ENCODE results near the gene ITGB3BP.
A peak's percentile ranks its signal among the peaks of the same experiment; 100 is the strongest.
"Not testable (repeated sequence)": the region's sequence is repeated elsewhere in the genome, so short reads cannot be mapped to it uniquely, and the experiment has no call there.

The ITGB3BP gene

GRCh38 chr1:63461661-63462230 is 61.3 kb downstream of the ITGB3BP start:
- Histone ChIP-seq H3K4me3 (ENCODE audit: low read length) (no peak overlapping the region), H3K4me1 (ENCODE audit: insufficient read depth, low read length) (no peaks in the 10 kb centered on the region), H3K27me3 (ENCODE audit: insufficient read depth, low read length) (no peaks in the 10 kb centered on the region), H3K27ac (ENCODE audit: low read depth, low read length) (no peak overlapping the region), H3K36me3 (ENCODE audit: insufficient read depth, low read length) (peaks cover 11% of the 10 kb centered on the region), H3K9ac (ENCODE audit: low read depth, low read length) (no peak overlapping the region), H3K9me3 (ENCODE audit: insufficient read depth, low read depth, low read length) (peaks cover 18% of the 10 kb centered on the region)
- 95% methylated on average over 1 of the region's 1 CpG for WGBS

DNA sequence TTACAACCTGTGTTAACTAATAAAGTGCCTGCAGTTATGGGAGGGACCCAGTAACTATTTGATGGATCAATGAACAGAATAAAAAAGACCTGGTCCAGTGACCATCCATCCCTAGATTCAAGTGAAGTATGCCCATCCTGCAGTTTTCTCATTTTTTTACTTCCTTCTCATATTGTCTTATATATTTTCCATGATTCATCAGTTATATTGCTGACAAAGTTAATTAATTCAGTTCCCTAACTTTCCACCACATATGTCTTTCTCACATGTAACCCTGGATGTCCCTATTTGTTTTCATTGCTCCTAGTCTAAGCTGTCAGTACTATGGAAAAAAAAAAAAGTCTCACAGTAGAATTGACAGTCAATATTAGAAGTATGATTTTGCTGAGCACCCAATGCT is 64.3 kb downstream of the ITGB3BP start:
- Histone ChIP-seq H3K27ac (ENCODE audit: low read depth, low read length) (no peak overlapping the region), H3K4me1 (ENCODE audit: insufficient read depth, low read length) (no peaks in the 10 kb centered on the region), H3K27me3 (ENCODE audit: insufficient read depth, low read length) (no peaks in the 10 kb centered on the region), H3K9me3 (ENCODE audit: insufficient read depth, low read depth, low read length) (peaks cover 18% of the 10 kb centered on the region), H3K4me3 (ENCODE audit: low read length) (no peak overlapping the region), H3K9ac (ENCODE audit: low read depth, low read length) (no peak overlapping the region), H3K36me3 (ENCODE audit: insufficient read depth, low read length) (peaks cover 11% of the 10 kb centered on the region)

DNA sequence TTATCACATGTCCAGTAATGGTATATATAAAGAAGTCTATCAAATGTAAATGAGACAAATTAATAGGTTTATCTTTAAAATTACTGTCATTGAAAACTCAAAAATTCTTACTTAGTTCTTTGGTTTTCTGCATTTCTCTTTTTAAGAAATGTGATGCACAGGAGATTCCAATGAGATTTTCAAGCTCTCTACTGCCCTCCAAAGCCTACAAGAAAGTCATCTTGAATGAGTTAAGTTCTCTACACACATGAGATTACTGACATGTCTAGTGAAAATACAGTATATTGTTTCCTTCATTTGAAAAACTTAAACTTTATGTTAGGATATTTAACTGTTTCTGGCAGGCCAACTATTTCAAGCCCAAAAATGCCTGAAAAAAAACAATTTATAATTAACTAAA is 68.8 kb downstream of the ITGB3BP start:
- H3K9ac ChIP-seq (ENCODE audit: low read depth, low read length), result no peak overlapping the region
- no peaks in the 10 kb centered on the region for H3K4me1 ChIP-seq (ENCODE audit: insufficient read depth, low read length)
- H3K4me3 ChIP-seq (ENCODE audit: low read length), result no peak overlapping the region

GRCh38 chr1:63453232-63453631 is 69.8 kb downstream of the ITGB3BP start:
- Histone ChIP-seq H3K9ac (ENCODE audit: low read depth, low read length) (no peak overlapping the region), H3K4me3 (ENCODE audit: low read length) (no peak overlapping the region), H3K36me3 (ENCODE audit: insufficient read depth, low read length) (peaks cover 13% of the 10 kb centered on the region; the same call in 1 of the 2 replicates), H3K4me1 (ENCODE audit: insufficient read depth, low read length) (no peaks in the 10 kb centered on the region), H3K27ac (ENCODE audit: low read depth, low read length) (no peak overlapping the region), H3K27me3 (ENCODE audit: insufficient read depth, low read length) (no peaks in the 10 kb centered on the region), H3K9me3 (ENCODE audit: insufficient read depth, low read depth, low read length) (no peaks in the 10 kb centered on the region)
- 100% methylated on average over 2 of the region's 2 CpGs for WGBS

More for the DNA sequence above, 68.8 kb downstream of the ITGB3BP start:
- H3K27ac ChIP-seq (ENCODE audit: low read depth, low read length), result no peak overlapping the region
- H3K27me3 ChIP-seq (ENCODE audit: insufficient read depth, low read length), result no peaks in the 10 kb centered on the region
- peaks cover 13% of the 10 kb centered on the region; the same call in 1 of the 2 replicates for H3K36me3 ChIP-seq (ENCODE audit: insufficient read depth, low read length)
- H3K9me3 ChIP-seq (ENCODE audit: insufficient read depth, low read depth, low read length), result no peaks in the 10 kb centered on the region

DNA sequence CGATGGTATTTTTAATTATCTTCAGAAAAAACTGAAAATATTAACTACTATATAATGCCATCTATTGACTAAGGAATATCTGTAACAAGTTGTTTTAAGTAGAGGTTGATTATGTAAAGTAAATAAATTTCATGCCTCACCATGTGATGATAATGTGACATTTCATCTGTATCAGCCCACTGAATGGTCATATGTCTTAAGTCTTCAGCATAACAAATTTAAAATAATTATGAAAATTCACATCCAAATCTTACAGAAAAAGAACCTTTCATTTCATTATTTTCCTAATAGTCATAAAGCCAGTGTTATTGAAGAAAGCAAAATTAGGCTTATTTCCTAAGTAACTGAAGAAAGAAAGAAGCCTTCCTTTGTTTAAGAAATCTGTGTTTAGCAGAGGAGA is 72.6 kb downstream of the ITGB3BP start:
- WGBS, result no CpG with 5 or more reads among the region's 1 CpG
- Histone ChIP-seq H3K9ac (ENCODE audit: low read depth, low read length) (no peak overlapping the region), H3K9me3 (ENCODE audit: insufficient read depth, low read depth, low read length) (no peaks in the 10 kb centered on the region), H3K4me3 (ENCODE audit: low read length) (no peak overlapping the region), H3K27me3 (ENCODE audit: insufficient read depth, low read length) (no peaks in the 10 kb centered on the region), H3K27ac (ENCODE audit: low read depth, low read length) (no peak overlapping the region), H3K36me3 (ENCODE audit: insufficient read depth, low read length) (peaks cover 16% of the 10 kb centered on the region; the same call in 1 of the 2 replicates), H3K4me1 (ENCODE audit: insufficient read depth, low read length) (no peaks in the 10 kb centered on the region)

GRCh38 chr1:63448731-63449246 is 74.2 kb downstream of the ITGB3BP start:
- Histone ChIP-seq H3K9me3 (ENCODE audit: insufficient read depth, low read depth, low read length) (no peaks in the 10 kb centered on the region), H3K27me3 (ENCODE audit: insufficient read depth, low read length) (no peaks in the 10 kb centered on the region), H3K36me3 (ENCODE audit: insufficient read depth, low read length) (peaks cover 16% of the 10 kb centered on the region; the same call in 1 of the 2 replicates), H3K27ac (ENCODE audit: low read depth, low read length) (no peak overlapping the region), H3K4me3 (ENCODE audit: low read length) (no peak overlapping the region), H3K4me1 (ENCODE audit: insufficient read depth, low read length) (no peaks in the 10 kb centered on the region), H3K9ac (ENCODE audit: low read depth, low read length) (no peak overlapping the region)
- 97% methylated on average over 3 of the region's 3 CpGs for WGBS

- H3K9ac ChIP-seq (ENCODE audit: low read depth, low read length), result no peak overlapping the region
- H3K4me1 ChIP-seq (ENCODE audit: insufficient read depth, low read length), result 0 out of 2 replicates have a peak, but pooled peaks cover 3% of the 10 kb centered on the region
- 0 out of 2 replicates have a peak, but pooled peaks cover 4% of the 10 kb centered on the region for H3K36me3 ChIP-seq (ENCODE audit: insufficient read depth, low read length)
- H3K27ac ChIP-seq (ENCODE audit: low read depth, low read length), result 0 out of 2 replicates have a peak overlapping the region, but pooled peaks have one; percentile 5
- no peak overlapping the region for H3K4me3 ChIP-seq (ENCODE audit: low read length)
- no peaks in the 10 kb centered on the region for H3K27me3 ChIP-seq (ENCODE audit: insufficient read depth, low read length)
- H3K9me3 ChIP-seq (ENCODE audit: insufficient read depth, low read depth, low read length), result no peaks in the 10 kb centered on the region
Observed at GRCh38 chr1:63442141-63442475, 80.9 kb downstream of the ITGB3BP start.

- H3K27ac ChIP-seq (ENCODE audit: low read depth, low read length), result no peak overlapping the region
- H3K9ac ChIP-seq (ENCODE audit: low read depth, low read length), result no peak overlapping the region
- WGBS, result 92% methylated on average over 4 of the region's 4 CpGs
- H3K4me3 ChIP-seq (ENCODE audit: low read length), result no peak overlapping the region
- peaks cover 11% of the 10 kb centered on the region for H3K36me3 ChIP-seq (ENCODE audit: insufficient read depth, low read length)
- no peaks in the 10 kb centered on the region; the same call in 1 of the 2 replicates for H3K4me1 ChIP-seq (ENCODE audit: insufficient read depth, low read length)
- H3K27me3 ChIP-seq (ENCODE audit: insufficient read depth, low read length), result no peaks in the 10 kb centered on the region
- peaks cover 8% of the 10 kb centered on the region; the same call in 1 of the 2 replicates for H3K9me3 ChIP-seq (ENCODE audit: insufficient read depth, low read depth, low read length)
Observed at GRCh38 chr1:63435161-63435560, 87.9 kb downstream of the ITGB3BP start.

GRCh38 chr1:63429281-63429680 is 93.7 kb downstream of the ITGB3BP start:
- no peak overlapping the region for H3K4me3 ChIP-seq (ENCODE audit: low read length)
- no peak overlapping the region for H3K9ac ChIP-seq (ENCODE audit: low read depth, low read length)
- H3K36me3 ChIP-seq (ENCODE audit: insufficient read depth, low read length), result peaks cover 16% of the 10 kb centered on the region
- H3K9me3 ChIP-seq (ENCODE audit: insufficient read depth, low read depth, low read length), result peaks cover 17% of the 10 kb centered on the region
- H3K27me3 ChIP-seq (ENCODE audit: insufficient read depth, low read length), result no peaks in the 10 kb centered on the region
- no peaks in the 10 kb centered on the region for H3K4me1 ChIP-seq (ENCODE audit: insufficient read depth, low read length)
- H3K27ac ChIP-seq (ENCODE audit: low read depth, low read length), result no peak overlapping the region

DNA sequence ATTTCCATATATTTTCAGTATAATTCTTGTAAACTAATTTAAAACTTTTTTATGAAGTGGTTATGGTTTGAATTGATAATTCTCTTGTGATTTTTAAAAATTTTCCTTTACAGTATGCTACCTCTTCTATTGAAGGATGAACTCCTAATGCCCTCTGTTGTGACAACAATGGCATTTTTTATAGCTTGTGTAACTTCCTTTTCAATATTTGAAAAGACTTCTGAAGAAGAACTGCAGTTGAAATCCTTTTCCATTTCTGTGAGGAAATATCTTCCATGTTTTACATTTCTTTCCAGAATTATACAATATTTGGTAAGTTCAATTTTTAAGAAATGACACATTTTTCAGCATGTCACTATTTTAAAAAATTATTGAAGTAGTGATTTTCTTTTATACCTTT is 94.2 kb downstream of the ITGB3BP start:
- peaks cover 17% of the 10 kb centered on the region for H3K9me3 ChIP-seq (ENCODE audit: insufficient read depth, low read depth, low read length)
- H3K4me1 ChIP-seq (ENCODE audit: insufficient read depth, low read length), result no peaks in the 10 kb centered on the region
- no peak overlapping the region for H3K4me3 ChIP-seq (ENCODE audit: low read length)
- no peak overlapping the region for H3K9ac ChIP-seq (ENCODE audit: low read depth, low read length)
- peaks cover 16% of the 10 kb centered on the region for H3K36me3 ChIP-seq (ENCODE audit: insufficient read depth, low read length)
- no peaks in the 10 kb centered on the region for H3K27me3 ChIP-seq (ENCODE audit: insufficient read depth, low read length)
- no peak overlapping the region for H3K27ac ChIP-seq (ENCODE audit: low read depth, low read length)

DNA sequence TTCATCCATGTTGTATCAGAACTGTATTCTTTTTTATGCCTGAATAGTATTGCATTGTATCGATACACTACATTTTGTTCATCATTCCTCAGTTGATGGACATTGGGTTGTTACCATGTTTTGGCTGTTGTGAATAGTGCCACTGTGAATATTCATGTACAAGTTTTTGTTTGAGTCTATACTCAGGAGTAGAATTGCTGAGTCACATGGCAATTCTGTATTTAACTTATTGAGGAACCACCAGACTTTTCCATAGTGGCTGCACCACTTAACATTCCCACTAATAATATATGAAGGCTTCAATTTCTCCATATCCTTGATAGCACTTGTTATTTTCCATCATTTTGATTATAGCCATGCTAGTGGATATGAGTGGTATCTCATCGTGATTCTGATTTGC is 99.4 kb downstream of the ITGB3BP start:
- H3K27me3 ChIP-seq (ENCODE audit: insufficient read depth, low read length), result no peaks in the 10 kb centered on the region
- no peaks in the 10 kb centered on the region for H3K4me1 ChIP-seq (ENCODE audit: insufficient read depth, low read length)
- H3K9ac ChIP-seq (ENCODE audit: low read depth, low read length), result no peak overlapping the region
- H3K9me3 ChIP-seq (ENCODE audit: insufficient read depth, low read depth, low read length), result no peaks in the 10 kb centered on the region
- H3K27ac ChIP-seq (ENCODE audit: low read depth, low read length), result no peak overlapping the region
- no peak overlapping the region for H3K4me3 ChIP-seq (ENCODE audit: low read length)
- WGBS, result 100% methylated on average over 1 of the region's 2 CpGs
- no peaks in the 10 kb centered on the region for H3K36me3 ChIP-seq (ENCODE audit: insufficient read depth, low read length)

DNA sequence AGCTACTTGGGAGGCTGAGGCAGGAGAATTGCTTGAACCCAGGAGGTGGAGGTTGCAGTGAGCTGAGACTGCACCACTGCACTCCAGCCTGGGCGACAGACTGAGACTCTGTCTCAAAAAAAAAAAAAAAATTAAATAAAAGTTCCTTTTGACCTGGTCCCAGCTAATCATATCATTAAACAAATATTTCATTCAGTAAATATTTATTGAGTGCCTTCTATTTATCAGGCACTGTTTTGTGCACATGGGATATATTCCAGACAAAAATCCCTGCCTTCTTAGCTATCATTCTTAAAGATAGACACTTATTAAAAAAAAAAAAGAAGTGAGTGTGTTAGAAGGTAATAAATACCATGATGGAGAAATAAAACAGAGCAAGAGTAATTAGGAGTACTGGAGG is 102.3 kb downstream of the ITGB3BP start:
- not testable (repeated sequence) for H3K9me3 ChIP-seq (ENCODE audit: insufficient read depth, low read depth, low read length); H3K9ac ChIP-seq (ENCODE audit: low read depth, low read length)

More for the DNA sequence above, 102.3 kb downstream of the ITGB3BP start:
- not testable (repeated sequence) for H3K27ac ChIP-seq (ENCODE audit: low read depth, low read length); H3K4me3 ChIP-seq (ENCODE audit: low read length); H3K4me1 ChIP-seq (ENCODE audit: insufficient read depth, low read length); H3K36me3 ChIP-seq (ENCODE audit: insufficient read depth, low read length); H3K27me3 ChIP-seq (ENCODE audit: insufficient read depth, low read length)
- 83% methylated on average over 1 of the region's 1 CpG for WGBS
